MM.1S (cell line): ENCODE measurements around the gene ETV6.

Experiments used
- DNase-seq: peaks from one replicate; pipeline ENCODE4 v3.0.0-alpha.2; 2015
- H2AFZ ChIP-seq: fragments of 300-600 bp; sonication (generic); 2 replicates; pipeline ENCODE4 v1.6.0; 2016; ENCODE audit warnings: antibody characterized with exemption, low read length
- H3F3A ChIP-seq: fragments of 300-600 bp; sonication (generic); 2 replicates; pipeline ENCODE4 v1.6.1; 2016; ENCODE audit warnings: mild to moderate bottlenecking, antibody characterized with exemption, low read length, moderate library complexity, mixed read lengths; ENCODE audit not compliant: insufficient read depth
- H3K27ac ChIP-seq: fragments of 300-600 bp; sonication (generic); 2 replicates; pipeline ENCODE4 v1.5.1; 2016; ENCODE audit warnings: mild to moderate bottlenecking, low read length
- H3K27me3 ChIP-seq: fragments of 300-600 bp; sonication (generic); replicated peaks from 2 replicates; pipeline ENCODE4 v1.6.0; 2016; ENCODE audit warnings: low read length; ENCODE audit not compliant: insufficient read depth
- H3K36me3 ChIP-seq: fragments of 300-600 bp; sonication (generic); replicated peaks from 2 replicates; pipeline ENCODE4 v1.6.1; 2016; ENCODE audit warnings: mild to moderate bottlenecking, low read length, mixed read lengths; ENCODE audit not compliant: insufficient read depth
- H3K4me1 ChIP-seq: fragments of 300-600 bp; sonication (generic); 2 replicates; pipeline ENCODE4 v1.6.1; 2016; ENCODE audit warnings: low read length, mixed read lengths
- H3K4me2 ChIP-seq: fragments of 300-600 bp; sonication (generic); 2 replicates; pipeline ENCODE4 v1.6.0; 2016; ENCODE audit warnings: low read depth, low read length
- H3K4me3 ChIP-seq: fragments of 300-600 bp; sonication (generic); 2 replicates; pipeline ENCODE4 v1.5.1; 2016; ENCODE audit warnings: low read length, mixed read lengths
- H3K79me2 ChIP-seq: fragments of 300-600 bp; sonication (generic); 2 replicates; pipeline ENCODE4 v1.6.1; 2016; ENCODE audit warnings: mixed run types, low read length, mixed read lengths
- H3K9ac ChIP-seq: fragments of 300-600 bp; sonication (generic); 2 replicates; pipeline ENCODE4 v1.6.1; 2016; ENCODE audit warnings: low read length, mixed read lengths
- H3K9me2 ChIP-seq: fragments of 300-600 bp; sonication (generic); replicated peaks from 2 replicates; pipeline ENCODE4 v1.6.1; 2016; ENCODE audit warnings: mild to moderate bottlenecking, low read length, mixed read lengths; ENCODE audit not compliant: insufficient read depth
- H3K9me3 ChIP-seq: fragments of 300-600 bp; sonication (generic); replicated peaks from 2 replicates; pipeline ENCODE4 v1.6.1; 2016; ENCODE audit warnings: mild to moderate bottlenecking, low read length, mixed read lengths; ENCODE audit not compliant: insufficient read depth
- H4K20me1 ChIP-seq: fragments of 300-600 bp; sonication (generic); 2 replicates; pipeline ENCODE4 v1.6.1; 2016; ENCODE audit warnings: mild to moderate bottlenecking, low read length, moderate library complexity, mixed read lengths; ENCODE audit not compliant: insufficient read depth
- CTCF ChIP-seq: fragments of 300-600 bp; sonication (generic); IDR thresholded peaks from 2 replicates; pipeline ENCODE4 v1.5.1; 2016; ENCODE audit warnings: antibody characterized with exemption, low read length, mixed read lengths
- EZH2 ChIP-seq: fragments of 300-600 bp; sonication (generic); optimal IDR thresholded peaks from 2 replicates; pipeline ENCODE3; 2017; ENCODE audit warnings: low read depth, mild to moderate bottlenecking, antibody characterized with exemption, low read length, mixed read lengths
- EZH2phosphoT487 ChIP-seq: fragments of 300-600 bp; sonication (generic); IDR thresholded peaks from 2 replicates; pipeline ENCODE4 v1.6.1; 2018; ENCODE audit warnings: antibody characterized with exemption, low read length

Gene ETV6

DNA sequence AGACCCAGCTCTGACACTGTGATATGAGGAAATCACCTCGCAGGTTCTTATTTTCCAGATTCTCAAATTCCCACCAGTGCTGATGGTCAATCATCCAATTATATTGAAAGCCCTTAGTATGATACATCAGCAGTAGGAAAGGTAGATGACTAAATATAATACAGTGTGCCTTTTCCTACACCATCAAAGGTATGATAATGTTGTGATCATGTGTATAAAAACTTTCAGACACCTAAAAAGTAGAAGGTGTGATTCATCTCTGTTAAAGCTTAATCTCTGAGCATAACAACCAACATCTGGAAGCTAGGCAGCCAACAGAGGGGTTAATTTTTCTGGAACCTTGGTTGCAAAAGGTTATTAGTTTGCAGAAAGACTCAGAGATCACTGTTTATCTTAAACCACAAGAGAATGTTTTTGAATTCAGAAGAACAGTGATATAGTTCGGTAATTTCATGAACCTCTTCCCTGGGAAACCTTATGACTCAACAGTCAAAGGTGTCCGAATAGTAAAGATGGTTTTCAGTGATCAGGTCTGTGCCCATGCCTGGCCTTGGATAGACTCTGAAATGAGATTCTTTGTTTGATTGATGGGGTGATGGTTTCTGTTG lies 122.5 kb downstream of the ETV6 start:
- no peak overlapping the region for H3K4me2 ChIP-seq
- H3F3A ChIP-seq, result no peaks in the 10 kb centered on the region
- no peaks in the 10 kb centered on the region for H4K20me1 ChIP-seq
- H3K9ac ChIP-seq, result no peak overlapping the region
- H3K27ac ChIP-seq, result no peak overlapping the region
- H3K36me3 ChIP-seq, result no peaks in the 10 kb centered on the region
- no peaks in the 10 kb centered on the region for H3K9me2 ChIP-seq
- peaks cover 34% of the 10 kb centered on the region for H3K79me2 ChIP-seq
- no peak overlapping the region for H3K4me3 ChIP-seq
- H3K27me3 ChIP-seq, result no peaks in the 10 kb centered on the region
- no peak overlapping the region for H2AFZ ChIP-seq
- H3K9me3 ChIP-seq, result no peaks in the 10 kb centered on the region
- no peak for DNase-seq
- H3K4me1 ChIP-seq, result peaks cover 4% of the 10 kb centered on the region; the same call in 1 of the 2 replicates
- TF ChIP-seq EZH2phosphoT487 (no peak), EZH2 (no peak), CTCF (no peak)

DNA sequence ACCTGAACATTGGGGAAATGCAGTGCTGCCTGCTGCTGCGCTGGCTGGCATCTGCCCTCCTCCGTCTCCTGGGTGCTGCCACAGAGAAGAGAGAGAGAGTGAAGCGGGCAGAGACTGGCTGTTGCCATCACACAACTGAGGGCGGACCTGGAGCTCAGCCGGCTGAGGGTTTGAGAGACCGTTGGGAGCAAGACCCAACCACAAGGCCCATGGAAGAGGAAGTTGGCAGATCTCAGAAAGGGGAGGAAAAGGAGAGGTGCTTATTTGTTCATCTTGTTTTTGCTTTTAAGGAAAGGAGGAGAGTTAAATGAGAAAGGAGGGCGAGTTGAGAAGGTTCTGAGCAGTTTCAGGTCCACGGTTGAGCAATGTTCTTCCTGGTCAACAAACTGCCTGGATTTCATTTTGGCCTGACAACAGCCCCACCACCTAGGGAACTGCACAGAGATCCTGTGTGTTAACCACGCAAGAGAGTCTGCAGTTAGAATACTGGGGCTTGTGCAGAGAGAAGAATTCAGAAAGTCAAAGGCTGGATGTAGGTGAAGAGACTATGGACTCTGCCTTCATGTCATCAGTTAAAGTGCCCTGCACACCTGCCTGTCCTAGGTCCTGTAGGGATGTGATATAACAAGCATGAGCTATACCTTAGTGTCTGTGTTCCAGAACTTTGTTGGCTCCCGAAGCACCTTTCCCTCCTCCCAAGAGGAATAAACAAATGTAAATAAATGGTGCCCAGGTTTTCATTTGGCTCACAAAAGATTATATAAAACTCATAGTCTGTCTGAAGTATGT lies 124.6 kb downstream of the ETV6 start:
- Histone ChIP-seq H3K79me2 (peaks cover 20% of the 10 kb centered on the region), H3K9ac (no peak overlapping the region), H4K20me1 (no peaks in the 10 kb centered on the region), H3K4me3 (no peak overlapping the region), H3K36me3 (no peaks in the 10 kb centered on the region), H3K9me2 (no peaks in the 10 kb centered on the region), H3K9me3 (no peaks in the 10 kb centered on the region), H3F3A (no peaks in the 10 kb centered on the region), H2AFZ (no peak overlapping the region), H3K4me2 (no peak overlapping the region), H3K27ac (no peak overlapping the region), H3K4me1 (peaks cover 4% of the 10 kb centered on the region), H3K27me3 (no peaks in the 10 kb centered on the region)
- DNase-seq, result no peak
- no peak for TF ChIP-seq EZH2phosphoT487
- no peak for TF ChIP-seq EZH2
- no peak for TF ChIP-seq CTCF

GRCh38 chr12:11774821-11775220 lies 125.3 kb downstream of the ETV6 start:
- H3K27ac ChIP-seq, result no peak overlapping the region
- H3K4me3 ChIP-seq, result no peak overlapping the region
- H3F3A ChIP-seq, result peaks cover 3% of the 10 kb centered on the region; the same call in 1 of the 2 replicates
- H3K9me2 ChIP-seq, result no peaks in the 10 kb centered on the region
- no peaks in the 10 kb centered on the region for H4K20me1 ChIP-seq
- no peaks in the 10 kb centered on the region for H3K27me3 ChIP-seq
- no peak for DNase-seq
- H2AFZ ChIP-seq, result no peak overlapping the region
- no peaks in the 10 kb centered on the region for H3K9me3 ChIP-seq
- H3K9ac ChIP-seq, result no peak overlapping the region
- TF ChIP-seq EZH2 (no peak), EZH2phosphoT487 (no peak), CTCF (no peak)
- H3K4me2 ChIP-seq, result no peak overlapping the region
- no peaks in the 10 kb centered on the region for H3K36me3 ChIP-seq
- peaks cover 12% of the 10 kb centered on the region for H3K4me1 ChIP-seq
- peaks cover 15% of the 10 kb centered on the region; the same call in 1 of the 2 replicates for H3K79me2 ChIP-seq
